ENCODE measurements around the gene TRIM33.
"Not testable (repeated sequence)": the region's sequence is repeated elsewhere in the genome, so short reads cannot be mapped to it uniquely, and the experiment has no call there.

TRIM33 gene

DNA sequence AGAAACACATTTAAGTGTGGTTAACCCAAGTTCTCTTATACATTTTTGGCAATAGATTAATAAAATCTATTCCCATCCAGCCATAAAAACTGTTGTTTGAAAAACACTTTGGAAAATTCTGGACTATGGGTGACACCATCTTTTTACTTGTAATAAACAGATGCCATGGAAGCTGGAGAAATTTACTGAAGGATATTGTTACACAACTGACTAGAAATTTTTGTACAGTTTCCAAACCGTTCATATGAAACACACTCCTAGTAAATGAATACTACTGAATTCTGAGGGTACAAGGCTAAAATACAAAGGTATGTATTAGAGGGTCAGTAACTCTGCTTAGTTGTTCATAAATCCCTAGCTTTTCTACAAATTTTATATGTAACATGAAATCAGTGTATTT, 48.7 kb downstream of the TRIM33 start:
- no peak for DNase-seq

DNA sequence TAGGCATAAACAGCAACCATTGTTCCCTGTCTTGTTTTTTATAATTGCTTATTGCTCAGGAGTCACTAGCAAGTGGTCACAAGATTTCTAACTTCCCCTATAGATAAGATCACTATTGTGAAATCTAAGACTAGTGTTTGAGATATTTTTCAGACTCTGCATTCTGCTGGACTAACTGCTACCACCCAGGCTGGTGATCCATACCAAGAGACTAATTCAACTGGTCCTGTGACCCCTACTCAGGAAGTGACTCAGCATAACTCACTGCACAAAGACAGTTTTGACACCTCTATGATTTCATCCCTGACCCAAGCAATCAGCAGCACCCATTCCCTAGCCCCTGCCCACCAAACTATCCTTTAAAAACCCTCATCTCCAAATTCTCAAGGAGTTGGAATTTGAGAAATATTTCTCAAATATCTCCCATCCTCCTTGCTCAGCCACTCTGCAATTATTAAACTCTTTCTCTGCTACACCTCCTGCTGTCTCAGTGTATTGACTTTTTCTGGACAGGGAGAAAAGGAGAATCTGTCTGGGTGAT, 52.7 kb downstream of the TRIM33 start:
- no peak for DNase-seq

DNA sequence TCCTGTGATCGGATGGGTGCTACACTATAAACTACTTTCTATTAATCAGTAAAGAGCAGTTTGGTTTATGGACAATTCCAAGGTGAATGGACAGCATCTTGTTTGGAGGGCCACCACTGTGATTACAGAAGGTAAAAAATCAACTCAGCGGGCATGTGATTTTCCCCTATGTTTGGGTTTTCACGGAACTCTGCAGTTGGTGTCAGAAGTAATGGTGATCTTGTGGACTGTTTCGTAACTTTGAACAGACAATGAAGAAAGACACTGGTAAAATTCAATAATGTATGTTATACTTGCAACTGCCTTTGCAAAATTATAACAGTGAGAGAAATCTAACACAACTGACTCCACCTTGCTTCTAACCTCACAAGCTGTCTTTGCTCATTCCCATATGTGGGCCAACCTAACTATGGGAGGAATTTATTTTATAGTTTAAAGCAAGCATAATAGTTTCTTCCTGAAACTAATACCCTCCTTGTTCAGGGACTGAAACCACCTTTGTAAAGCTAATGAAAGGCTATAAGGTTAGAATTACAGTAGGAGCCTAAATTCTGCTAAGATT, 53.2 kb downstream of the TRIM33 start:
- DNase-seq = no peak

DNA sequence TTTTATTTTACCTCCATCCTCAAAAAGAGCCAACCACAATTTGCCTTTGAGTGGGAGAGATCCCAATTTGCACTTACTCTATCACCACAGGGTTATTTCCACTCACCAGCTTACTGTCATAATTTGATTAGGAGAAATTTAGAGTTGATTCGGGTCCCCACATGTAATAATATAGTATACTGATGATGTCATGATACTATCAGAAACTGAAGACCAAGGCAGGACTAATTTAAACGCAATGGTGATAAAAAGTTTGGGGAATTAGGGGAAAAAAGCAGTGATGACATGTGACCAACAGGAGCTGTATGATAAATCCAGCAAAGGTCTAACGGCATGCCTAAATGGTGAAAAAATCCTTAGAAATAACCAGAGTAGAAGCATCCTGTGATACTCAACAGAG, 54.4 kb downstream of the TRIM33 start:
- DNase-seq = no peak

DNA sequence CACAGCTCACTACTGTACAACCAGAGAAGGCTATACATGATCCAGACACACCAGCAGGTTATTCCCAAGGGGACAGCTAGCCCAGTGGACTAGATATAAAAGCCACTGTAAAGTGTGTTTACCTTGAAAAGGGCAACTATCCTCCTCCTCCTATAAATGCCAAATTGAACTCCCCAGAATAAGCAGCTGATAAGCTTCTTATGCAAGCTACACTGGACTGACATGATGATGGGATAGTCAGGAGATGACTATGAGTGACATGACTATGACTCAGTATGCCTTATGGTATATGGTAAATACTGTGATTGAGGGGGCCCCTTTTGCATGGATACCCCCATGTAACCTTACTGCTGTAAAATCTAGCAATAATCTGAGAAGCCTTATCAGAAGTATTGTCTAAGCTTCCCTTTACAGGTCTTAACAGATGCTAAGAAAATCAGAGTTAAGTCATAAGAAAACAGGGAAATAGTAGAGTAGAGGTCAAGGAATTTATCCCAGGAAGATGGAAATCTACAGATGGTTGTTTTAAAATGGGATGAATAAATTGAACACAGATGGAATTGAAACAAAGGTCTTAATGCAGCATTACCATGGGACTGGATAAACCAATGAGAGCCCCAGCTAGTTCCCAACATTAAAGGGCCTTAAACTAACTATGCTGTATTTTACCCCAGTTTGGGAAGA, 55.8 kb downstream of the TRIM33 start:
- DNase-seq = no peak

DNA sequence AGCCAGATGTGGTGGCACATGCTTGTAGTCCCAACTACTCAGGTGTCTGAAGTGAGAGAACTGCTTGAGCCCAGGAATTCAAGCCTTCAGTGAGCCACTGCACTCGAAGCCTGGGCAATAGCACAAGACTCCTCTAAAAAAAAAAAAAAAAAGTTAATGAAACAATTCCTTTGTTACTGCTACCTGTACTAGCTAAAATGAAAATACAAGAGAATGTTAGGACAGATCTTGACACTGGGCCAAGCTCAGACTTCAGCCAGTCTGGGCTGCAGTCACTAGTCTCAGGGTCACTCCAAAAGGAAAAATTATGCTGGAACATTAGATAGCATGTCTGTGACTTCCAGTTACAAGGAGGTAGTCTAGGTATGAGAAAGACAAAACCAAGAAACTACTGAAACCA, 56.5 kb downstream of the TRIM33 start:
- DNase-seq = no peak

DNA sequence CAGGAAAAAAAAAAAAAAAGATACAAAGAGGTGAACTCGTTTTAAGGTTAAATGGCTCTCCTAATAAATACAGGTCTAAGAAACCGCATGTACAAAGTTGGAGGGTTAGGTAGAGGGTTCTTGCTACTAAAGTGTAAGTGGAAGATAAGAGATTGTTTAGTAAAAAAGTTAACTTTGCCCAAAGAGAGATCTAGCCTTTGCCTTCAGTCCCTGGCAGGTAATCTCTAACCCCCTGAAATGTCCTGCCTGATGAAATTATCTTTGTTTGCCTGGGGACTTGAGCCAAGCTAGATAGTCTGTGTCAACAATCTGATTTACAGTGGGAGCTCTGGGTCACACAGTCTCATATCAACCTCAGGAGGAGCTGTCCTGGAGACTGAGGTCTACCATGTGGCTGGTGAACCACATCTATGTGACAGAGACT, 57.6 kb downstream of the TRIM33 start:
- no peak for DNase-seq

DNA sequence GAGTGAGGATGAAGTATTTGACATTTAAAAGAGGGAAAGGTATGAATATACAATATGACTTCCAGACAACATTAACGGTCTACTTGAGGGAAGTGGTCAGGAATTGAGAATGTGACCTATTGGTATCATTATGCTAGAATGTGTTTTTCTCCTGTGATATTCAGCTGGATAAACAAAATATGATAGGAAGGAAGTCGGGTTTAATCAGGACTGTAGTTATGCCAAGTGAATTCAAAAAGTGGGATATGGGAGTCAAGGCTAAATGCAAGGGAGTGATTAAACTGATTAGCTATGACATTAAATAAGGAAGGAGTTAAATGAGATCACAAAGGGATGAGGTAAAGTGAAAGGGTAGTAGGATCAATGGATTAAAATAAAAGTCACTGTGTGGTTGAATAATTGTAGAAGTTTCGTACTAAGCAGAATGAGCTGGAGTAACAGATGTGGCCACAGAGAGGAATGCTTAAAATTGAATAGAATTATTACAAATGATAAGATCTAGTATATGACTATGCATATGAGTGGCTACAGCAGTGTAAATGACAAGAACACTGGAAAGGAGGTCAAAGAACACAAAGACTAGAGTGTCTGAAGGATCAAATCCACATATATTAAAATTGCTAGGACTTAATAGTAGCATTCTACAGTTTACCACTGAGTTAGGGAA, 62.5 kb downstream of the TRIM33 start:
- no peak for DNase-seq

DNA sequence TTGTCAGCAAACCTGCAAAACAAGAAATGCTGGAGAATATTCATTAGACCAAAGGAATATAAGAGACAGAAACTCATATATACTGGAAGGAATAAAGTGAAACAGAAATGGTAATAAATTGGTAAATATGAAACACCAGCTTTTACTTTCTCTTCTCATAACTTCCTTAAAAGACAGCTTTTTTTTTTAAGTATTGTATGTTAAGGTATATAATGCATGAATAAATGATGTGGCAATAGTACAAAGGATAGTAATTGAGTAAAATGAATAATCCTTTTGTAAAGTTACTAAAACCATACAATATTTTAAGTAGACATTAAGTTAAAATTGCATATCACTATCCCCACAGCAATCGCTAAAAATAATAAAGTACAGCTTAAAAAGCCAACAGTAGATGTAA, 64.8 kb downstream of the TRIM33 start:
- DNase-seq = no peak

DNA sequence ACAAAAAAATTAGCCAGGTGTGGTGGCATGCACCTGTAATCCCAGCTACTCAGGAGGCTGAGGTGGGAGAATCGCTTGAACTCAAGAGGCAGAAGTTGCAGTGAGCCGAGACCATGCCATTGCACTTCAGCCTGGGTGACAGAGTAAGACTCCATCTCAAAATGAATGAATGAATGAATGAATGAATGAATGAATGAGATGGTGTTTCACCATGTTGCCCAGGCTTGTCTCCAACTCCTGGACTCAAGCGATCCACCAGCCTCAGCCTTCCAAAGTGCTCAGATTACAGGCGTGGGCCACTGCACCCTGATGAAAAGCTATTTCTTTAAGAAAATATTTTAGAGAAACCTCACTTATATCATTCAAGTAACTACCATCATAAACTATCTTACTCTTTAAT, 67.8 kb downstream of the TRIM33 start:
- DNase-seq = not testable (repeated sequence)

DNA sequence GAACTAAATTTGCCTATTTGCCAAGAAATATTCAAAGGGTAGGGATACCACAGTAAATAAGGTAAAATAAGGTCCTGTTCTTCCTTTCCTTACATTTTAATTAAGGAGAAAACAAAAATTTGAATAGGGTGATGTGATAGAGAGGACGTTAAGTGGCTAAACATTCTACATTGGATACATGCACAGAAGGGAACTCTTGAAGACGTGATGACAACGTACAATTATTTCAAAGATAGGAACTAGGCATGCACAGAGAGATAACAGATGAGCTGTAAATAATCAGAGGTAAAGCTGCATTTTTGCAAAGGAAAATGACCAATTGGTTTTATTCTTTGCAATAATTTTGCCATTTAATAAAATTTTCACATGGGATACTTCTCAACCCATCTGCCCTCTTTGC, 69.7 kb downstream of the TRIM33 start:
- no peak for DNase-seq

DNA sequence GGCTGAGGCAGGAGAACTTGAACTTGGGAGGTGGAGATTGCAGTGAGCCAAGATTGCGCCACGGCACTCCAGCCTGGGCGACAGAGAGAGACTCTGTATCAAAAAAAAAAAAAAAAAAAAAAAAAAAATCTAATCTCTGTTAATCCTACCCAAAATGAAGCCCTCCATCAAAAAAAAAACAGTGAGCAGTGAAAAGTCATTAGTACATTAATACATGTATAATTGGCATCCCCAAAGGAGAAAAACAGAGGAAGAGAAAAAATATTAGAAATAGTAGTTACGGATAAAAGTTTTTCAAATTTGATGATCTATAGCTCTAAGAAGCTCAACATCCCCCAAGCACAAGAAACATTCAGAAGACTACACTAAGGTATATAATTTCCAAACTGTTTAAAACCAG, 71.6 kb downstream of the TRIM33 start:
- no peak for DNase-seq

DNA sequence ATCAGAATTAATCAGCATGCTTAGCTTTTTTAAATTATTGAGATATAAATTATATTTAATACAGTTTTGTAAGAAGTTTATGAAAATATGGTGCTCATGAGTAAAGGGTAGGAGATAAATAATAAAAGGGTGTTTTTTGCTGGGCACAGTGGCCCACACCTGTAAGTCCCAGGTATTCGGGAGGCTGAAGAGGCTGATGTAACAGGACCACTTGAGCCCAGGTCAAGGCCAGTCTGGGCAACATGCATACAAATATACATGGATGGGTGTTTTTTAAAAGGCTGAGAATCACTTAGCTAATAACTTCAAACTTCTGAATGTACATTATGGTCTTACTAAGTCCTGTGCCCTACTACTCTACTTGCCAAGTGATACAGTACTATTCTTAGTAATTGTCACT, 73.2 kb downstream of the TRIM33 start:
- DNase-seq = no peak

DNA sequence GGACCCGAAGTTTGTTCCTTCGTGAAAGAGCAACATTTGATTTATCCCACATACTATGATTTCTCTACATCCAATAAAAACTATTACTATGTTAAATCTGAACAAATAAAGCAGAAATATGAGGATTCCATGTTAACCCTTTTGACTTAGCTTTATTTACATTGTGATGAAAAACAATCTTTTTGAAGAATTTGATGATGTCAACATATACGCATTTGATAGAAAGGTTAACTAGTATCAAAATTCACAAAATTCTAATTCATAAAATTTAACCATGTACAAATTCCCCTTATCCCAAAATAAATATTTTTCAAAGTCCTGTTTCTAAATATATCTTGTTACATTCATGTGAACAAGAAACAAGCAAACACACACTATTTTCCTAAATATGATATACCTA, 74.2 kb downstream of the TRIM33 start:
- DNase-seq = no peak

DNA sequence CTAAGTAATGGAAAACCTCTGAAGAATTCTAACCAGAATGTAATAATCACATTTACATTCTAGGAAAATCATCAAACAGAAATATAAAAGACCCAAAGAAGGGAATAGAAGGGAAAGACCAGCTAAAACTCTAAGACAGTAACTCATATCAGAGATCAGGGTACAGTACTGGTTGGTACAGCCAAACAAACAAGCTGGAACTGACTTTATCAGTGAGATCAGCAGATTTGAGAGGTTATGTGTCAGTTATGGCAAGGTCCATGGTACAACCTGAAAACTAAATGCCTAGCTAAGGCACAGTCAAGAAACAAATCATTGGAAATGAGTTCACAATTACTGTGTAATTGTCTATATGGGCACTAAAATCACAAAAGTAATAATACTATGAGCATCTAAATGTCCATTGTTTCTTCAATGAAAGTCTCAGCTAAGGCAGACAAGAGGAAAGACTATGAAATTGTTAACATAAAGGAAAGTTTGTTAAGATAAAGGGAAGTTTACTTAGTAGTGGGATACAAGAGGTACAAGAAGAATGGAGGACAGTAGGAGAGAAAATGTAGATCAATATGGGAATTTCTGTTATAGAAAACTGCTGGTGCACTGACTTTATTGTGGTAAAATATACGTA, 75.8 kb downstream of the TRIM33 start:
- no peak for DNase-seq

DNA sequence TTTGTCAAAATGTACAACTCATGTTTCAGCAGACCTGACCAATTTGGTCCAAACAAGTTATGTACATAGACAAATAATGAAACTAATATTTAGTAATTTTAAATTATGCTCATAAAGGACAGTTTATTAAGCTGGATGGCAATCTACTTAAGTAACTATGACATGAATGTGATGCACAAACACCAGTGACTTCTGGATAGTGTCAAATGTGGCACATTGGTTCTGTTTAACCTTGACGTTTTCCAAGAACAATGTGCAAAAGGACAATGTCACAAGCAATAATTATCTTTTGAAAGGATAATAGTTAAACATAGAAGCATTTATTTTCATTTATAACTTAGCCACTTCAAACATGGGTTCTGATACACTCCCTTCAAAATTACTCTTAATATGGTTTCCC, 80.0 kb downstream of the TRIM33 start:
- DNase-seq = no peak

DNA sequence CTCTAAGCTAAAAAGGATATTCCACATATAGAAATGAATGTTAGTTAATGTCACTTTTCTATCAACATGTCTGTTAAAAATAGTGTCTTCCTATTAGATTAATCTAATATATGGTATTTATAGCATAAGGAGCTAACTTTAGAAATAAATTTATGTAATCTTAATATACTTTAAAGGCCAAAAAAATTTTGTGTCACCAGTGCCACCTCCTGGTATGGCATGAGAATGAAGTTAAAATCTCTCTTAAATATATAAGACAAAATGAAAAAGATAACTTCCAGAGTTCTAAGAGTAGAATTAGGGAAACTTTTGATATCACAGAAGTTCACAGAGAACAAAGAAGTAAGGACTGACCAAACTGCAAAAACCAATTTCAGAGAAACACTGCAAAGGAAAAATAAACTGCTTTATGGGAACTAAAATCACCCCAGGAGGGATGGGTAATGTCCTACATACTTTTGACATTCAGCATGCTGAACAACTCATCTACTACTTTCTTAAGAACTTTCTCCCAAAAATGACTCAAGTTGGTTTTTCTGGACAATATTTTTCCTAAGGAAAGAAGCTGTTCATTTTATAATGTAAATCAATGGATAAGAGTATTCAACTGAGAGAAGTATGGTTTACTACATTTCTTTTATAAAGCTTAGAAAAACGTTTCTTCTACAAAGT, 82.8 kb downstream of the TRIM33 start:
- DNase-seq = no peak

DNA sequence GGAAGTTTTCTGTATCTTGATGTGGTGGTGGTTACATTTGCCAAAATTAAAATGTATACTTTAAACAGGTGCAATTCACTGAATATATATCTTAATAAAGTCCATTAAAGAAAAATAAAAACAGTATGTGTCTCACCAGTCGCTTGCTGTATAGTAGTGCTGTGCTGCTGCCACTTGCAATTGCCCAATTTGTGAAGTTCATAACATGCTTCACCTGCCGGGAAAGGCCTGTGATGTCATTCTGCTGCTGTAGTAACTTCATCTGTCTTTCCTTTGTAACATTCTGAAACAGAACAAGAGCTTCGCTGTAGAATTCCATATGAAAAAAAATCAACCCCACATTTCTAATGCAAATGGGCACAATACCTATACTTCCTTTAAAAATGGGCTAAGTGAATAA, 83.4 kb downstream of the TRIM33 start:
- no peak for DNase-seq

DNA sequence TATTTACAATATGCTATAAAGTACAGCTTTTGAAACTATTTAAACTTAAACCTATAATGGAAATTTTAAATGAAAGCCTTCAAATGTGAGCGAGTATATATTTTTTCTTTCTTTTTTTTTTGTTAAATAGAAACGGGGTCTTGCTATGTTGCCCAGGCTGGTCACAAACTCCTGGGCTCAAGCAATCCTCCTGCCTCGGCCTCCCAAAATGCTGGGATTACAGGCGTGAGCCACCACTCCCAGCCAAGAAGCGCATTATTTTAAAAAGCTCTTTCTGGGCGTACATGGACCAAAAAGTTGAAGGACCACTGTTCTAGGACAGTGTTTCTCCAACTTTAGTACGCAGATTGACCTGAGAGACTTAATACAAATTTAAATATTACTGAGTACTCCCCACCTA, 87.5 kb downstream of the TRIM33 start:
- no peak for DNase-seq

DNA sequence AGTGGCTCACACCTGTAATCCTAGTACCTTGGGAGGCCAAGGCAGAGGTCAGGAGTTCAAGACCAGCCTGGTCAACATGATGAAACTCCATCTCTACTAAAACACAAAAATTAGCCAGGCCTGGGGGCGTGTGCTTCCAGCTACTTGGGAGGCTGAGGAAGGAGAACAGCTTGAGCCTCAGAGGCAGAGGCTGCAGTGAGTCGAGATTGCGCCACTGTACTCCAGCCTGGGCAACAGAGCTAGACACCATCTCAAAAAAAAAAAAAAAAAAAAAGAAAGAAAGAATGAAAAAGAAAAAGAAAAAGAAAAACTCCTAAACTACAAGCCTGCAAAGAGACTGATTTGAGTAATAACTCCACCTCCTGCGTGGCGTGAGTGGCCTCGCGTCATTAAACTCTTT, 92.1 kb downstream of the TRIM33 start:
- DNase-seq = not testable (repeated sequence)

DNA sequence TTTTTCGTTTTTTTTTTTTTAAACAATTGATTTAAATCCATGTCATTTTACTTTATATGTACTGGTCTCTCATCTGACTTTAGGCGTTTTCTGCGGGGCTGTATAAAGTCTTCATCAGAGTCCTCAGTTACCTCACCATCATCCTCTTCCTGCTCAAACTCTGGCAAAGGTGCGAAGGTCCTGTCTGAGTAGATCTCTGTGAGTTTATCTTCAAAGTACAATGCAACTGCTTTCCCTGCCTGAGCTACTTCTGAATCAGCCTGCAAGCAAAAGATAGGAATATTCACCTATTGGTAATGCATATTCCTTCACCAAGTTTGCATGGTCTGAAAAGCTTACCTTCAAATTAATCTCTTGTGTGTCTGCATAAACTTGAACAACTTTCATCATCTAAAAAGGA, 113.4 kb downstream of the TRIM33 start:
- DNase-seq = no peak

DNA sequence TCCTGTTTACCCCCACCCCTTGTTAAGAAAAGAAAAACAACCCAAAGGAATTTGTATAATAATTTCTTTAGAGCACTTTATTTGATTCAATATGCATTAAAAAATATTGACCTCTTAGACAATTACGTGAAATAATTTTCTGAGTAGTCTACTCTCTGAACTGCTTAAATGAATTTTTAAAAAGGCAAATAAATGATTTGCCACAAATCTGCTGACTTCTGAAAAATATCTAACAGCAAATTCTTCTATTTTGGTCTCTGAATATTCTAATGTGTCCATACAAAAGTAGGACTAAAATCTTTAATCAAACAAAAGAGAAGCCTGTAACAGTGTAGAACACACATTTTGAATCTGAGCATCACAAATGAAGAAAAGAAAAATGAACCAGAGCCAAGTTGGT, 115.1 kb downstream of the TRIM33 start:
- DNase-seq = no peak

DNA sequence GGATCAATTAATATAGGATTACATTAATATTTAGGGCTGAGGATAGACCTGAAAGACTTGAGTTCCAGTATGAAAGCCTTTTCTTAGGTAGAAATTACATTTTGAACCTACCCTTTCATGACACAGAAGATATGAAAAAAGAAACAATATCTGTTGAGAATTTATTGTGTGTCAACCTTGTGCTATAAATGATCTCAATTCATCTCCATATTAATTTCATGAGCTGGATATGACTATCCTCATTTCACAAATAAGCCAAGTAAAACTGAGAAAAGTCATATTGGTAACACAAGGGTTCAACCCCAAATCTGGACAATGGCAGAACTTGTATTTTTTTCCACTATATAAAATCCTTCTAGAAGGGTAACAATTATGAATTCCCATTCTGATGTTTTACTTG, 120.0 kb downstream of the TRIM33 start:
- no peak for DNase-seq
